ENCODE data around the gene PTPN20.
"Not testable (repeated sequence)": the region's sequence is repeated elsewhere in the genome, so short reads cannot be mapped to it uniquely, and the experiment has no call there.

DNA sequence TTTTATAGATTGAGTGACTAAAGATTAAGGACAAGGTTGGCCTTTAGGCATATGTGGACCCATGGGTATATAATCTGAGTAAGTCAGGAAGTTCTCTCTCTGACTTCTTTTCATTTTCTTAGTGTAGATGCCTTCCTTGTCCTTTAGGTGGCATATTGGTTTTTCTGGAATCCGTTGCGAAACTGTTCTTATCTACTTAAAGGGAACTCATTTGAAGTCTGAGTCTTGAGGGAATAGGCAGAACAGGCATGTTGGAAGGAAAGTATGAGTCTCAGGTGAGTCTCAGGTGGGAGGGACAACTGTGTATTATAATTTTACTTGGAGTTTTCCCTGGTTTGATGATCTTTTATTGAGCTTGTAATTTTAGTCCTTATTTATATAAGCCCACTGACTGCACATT lies 14.6 kb downstream of the PTPN20 start:
- TF ChIP-seq CTCF (IDR thresholded peaks at IDR 0.05) = peak in 1 of 7 experiments; percentile 7
- not testable (repeated sequence) for TF ChIP-seq POLR2A (IDR thresholded peaks at IDR 0.05)

Measured in body of pancreas (tissue), 4 donors.